ENCODE results near the gene CCDC148.
"Not testable (repeated sequence)": the region's sequence is repeated elsewhere in the genome, so short reads cannot be mapped to it uniquely, and the experiment has no call there.

The CCDC148 gene

DNA sequence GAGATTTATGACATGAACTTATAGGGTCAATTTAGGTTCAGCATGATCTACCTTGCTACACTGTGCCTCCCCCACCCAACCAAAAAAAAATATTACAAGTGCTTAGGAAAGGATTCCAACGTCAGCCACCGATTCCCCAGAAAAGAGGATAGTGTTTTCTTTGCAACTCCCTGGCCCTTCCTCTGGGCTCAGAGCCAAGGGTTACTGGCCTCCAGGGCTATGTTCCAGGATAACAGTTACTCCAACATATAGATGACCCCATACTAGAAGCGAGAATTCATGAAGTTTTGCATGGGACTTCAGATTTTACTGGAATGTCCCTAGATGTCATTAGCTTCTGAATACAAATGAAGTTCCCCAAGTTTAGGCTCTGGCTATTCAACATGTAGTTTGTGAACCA is 182.8 kb downstream of the CCDC148 start:
- no peak for DNase-seq

DNA sequence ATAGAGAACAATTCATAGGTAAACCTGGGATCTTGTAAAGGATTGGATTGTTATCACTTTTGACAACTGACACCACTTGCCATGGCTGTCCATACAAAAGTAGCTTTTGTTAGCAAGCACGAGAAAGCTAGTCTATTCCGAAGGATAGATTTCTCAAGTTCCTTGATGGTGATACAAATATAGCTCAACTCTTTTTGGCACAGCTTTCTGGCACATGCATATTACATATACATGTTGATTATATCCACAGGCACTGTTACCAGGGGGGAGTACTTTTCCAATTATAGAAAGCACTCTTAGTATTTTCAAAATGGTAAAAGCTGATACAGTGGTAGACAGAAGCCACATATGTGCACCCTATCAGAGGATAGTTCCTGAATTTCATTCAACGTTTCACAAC is 186.0 kb downstream of the CCDC148 start:
- DNase-seq, result no peak

DNA sequence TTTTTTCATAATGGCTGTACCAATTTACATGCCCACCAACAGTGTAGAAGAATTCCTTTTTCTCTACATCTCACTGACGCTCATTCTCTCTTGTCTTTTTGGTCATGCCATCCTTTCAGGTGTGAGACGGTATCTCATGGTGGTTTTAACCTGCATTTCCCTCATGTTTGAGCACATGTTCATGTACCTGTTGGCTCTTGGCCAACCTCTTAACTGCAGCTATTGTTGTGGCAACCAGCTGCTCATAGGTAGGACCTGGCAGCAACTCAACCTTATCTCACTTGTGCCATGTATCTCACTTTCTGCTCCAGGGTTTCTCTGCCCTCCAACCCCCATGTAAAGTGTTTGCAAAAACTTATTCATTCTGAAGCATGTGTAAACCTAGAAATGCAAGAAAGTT is 187.4 kb downstream of the CCDC148 start:
- no peak for DNase-seq

DNA sequence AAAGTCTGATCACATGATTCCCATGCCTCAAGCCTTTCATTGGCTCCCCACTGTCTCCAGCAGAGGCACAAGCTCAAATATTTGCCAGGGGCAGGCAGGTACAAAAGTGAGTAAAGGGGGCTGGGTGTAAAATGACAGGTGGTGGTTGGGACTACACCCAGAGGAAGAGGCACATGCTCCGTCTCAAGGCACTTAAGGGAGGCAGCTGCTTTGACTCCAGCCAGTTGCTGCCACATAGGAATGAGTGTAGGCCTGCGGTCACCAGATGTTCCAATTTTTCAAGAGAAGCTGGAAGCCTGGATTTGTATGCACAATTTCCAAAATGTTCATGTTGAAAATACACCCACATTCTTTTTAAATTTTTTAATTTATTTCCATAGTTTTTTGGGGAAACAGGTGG is 190.4 kb downstream of the CCDC148 start:
- no peak for DNase-seq

DNA sequence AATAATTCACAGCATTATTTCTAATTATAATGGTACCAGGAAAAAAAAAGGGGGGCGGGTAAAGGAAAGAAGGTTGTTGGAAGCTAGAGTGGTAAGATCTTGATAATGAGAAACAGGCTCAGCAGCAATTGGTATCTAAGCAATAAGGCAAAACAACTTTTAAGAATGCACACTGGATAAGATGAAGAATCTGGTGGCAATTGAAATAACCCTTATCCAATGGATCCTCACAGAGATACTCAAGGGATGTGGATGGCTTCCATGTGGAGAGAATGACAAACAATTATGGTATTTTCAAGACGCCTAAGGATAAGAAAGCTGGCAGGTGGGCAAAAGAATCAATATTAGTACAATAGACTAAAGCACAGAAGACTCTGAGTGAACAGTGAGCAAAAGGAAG is 201.3 kb downstream of the CCDC148 start:
- DNase-seq, result no peak

DNA sequence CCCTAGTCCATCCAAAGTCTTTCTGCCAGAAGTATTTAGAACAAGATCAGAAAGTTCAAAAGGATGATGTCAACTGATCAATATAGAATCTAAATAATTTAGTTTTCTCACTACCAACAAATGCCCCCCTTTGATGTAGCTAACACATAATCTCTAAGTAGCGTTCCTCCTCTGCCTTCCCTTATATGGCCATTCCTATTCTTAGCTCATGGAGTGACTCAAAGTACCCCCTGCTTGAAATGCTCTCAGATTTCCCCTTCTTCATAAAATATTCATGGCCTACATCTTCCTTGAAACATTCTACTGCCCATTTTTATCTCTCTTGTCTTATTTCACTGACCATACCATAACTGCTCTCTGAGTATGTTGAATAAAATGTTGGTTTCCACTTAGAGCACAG is 203.4 kb downstream of the CCDC148 start:
- DNase-seq, result no peak

DNA sequence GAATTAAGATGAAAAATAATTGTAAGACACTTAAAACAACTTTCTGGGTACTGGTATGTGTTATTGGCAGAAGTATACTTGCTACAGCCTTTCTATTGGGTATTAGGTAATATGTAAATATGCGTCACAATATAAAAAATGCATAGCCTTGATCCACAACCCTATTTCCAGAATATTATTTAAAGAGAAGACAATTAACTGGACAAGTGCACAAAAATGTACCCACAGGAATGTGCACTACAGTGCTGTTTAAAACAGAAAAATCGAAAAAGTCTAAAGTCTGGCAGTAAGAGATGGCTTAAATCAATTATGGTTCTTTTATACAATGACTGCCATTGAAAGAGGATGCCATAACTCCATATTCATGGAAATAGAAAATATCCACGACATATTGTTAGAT is 205.2 kb downstream of the CCDC148 start:
- DNase-seq, result no peak

DNA sequence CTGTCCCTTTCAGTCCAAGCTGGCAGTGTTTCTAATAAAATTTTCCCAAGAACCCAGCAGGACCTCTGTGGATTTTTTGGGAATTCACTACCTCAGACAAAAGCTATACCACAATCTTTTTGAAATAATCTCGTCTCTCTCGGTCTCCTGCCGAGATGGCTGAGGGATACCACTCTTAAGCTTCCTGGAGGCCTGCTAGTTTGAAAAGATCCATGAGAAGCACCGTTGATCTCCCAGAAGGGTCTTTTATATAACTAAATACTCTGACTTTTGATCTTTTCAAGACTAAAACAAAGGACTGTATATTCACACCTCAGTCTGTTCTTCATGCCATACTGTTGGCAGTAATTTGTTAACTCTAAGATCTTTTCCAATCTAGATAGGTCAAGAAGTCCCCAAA is 213.2 kb downstream of the CCDC148 start:
- DNase-seq, result no peak

DNA sequence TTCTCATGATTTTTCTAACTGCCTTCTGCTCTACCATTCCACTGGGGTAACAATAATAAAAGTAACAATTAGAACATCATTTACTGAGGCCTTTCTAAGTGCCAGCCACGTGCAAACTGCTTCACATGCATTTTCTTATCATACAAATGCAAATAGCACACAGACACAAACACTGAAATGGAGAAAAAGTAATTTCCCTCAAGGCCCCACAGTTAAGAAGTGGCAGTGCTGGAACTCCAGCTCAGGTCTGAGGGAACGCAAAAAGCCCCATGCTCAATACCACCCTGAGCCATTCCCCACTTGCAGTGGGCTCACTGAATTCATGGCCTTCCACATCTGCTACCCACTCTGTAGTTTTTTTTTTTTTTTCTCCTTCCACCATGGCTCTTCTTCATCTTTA is 214.3 kb downstream of the CCDC148 start:
- DNase-seq, result no peak

DNA sequence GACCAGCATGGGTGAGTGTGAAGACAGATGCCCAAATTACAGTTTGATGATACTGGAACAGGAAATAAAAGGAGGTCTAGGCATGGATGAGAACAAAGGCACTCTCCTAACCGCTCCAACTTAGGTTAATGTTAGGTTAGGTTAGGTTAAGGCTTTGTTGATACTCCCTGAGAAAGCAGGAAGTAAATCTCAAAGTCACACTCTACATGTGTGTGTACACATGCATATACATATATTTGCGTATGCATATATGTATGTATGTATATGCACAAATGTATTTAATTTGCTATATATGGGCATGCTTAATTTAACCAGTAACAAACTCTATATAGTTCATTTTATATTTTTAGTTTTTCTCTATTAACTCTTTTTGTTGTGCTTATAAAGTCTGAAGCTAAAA is 215.6 kb downstream of the CCDC148 start:
- no peak for DNase-seq

DNA sequence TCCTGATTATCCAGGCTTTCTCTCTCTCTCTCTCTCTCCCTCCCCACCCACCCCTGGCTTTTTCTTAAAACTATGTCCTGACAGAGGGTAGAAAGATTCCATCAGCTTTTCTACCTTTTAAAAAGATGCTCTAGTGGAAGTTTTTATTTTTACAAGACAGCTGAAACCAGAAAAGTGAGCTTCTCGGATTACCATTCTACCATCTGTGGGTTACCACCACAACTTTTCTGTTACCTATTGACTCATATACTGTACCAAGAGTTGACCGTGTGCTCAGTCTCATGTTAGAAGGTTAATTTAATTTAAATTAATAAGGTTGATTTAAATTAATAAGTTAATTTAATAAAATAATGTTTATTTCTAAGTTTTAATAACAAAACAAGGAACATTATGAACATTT is 217.3 kb downstream of the CCDC148 start:
- DNase-seq, result no peak

DNA sequence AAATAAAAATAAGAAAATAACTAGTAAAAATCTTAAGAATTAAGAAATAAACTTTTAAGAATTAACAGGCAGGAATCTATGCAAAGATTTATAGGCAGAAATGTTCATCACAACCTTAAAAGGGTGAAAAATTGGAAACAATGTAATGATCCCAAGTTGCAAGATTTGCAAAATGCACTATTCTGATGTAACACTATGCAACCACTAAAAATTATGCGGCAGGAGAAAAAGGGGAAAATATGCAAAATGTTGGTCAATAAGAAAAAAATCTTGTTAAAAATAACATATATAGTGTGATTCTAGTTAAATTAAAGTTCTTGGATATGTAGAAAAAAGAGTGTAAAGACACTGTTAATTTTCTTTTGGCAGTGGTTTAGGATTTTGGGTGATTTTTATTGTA is 222.1 kb downstream of the CCDC148 start:
- DNase-seq, result no peak

DNA sequence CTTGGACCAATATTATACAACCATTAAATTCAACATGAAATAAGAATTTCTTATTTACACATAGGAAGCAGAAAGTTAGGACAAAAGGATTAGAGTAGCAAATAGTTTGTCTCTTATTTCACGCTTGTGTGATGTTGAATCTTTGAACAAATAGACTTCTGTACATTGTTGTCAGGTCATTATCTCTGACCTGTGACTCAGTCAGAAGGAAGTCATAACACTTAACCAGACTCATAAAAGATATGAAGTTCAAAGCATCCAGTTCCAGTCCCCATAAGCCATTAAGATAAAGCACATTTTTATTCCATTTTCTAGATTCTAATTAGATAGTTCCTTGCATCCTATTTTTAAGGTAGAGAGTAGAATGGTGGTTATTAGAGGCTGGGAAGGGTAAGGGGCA is 224.1 kb downstream of the CCDC148 start:
- DNase-seq, result no peak

DNA sequence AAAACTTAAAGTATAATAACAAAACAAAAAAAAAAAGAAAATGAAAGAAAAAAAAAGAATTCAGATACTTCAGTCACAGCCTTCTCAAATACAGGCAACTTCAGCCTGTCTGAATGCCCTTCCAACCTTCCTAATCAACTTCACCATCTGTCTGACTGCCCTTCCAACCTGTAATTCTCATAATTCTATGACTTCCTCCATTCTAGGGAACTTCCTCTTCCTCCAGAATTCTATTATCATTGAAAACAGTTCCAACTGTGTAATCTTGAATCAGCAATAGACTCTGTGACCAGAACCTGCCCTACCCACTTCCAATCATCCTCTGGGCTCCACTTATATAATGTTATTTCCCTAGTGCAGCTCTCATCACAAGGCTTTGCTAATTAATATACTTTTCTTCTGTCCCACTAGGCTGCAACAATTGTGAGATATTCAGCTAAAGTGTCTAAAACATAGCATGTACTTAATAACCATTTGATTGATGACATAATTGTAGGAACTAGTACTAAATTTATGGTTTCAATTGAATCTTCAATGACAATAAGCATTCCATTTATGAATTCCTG is 227.5 kb downstream of the CCDC148 start:
- no peak for DNase-seq

DNA sequence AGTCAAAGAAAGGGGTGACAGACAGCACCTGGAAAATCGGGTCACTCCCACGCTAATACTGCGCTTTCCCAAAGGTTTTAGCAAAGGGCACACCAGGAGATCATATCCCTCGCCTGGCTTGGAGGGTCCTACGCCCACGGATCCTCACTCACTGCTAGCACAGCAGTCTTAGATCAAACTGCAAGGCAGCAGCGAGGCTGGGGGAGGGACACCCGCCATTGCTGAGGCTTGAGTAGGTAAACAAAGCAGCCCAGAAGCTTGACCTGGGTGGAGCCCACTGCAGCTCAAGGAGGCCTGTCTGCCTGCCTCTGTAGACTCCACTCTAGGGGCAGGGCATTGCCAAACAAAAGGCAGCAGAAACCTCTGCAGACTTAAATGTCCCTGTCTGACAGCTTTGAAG is 233.5 kb downstream of the CCDC148 start:
- DNase-seq, result not testable (repeated sequence)

DNA sequence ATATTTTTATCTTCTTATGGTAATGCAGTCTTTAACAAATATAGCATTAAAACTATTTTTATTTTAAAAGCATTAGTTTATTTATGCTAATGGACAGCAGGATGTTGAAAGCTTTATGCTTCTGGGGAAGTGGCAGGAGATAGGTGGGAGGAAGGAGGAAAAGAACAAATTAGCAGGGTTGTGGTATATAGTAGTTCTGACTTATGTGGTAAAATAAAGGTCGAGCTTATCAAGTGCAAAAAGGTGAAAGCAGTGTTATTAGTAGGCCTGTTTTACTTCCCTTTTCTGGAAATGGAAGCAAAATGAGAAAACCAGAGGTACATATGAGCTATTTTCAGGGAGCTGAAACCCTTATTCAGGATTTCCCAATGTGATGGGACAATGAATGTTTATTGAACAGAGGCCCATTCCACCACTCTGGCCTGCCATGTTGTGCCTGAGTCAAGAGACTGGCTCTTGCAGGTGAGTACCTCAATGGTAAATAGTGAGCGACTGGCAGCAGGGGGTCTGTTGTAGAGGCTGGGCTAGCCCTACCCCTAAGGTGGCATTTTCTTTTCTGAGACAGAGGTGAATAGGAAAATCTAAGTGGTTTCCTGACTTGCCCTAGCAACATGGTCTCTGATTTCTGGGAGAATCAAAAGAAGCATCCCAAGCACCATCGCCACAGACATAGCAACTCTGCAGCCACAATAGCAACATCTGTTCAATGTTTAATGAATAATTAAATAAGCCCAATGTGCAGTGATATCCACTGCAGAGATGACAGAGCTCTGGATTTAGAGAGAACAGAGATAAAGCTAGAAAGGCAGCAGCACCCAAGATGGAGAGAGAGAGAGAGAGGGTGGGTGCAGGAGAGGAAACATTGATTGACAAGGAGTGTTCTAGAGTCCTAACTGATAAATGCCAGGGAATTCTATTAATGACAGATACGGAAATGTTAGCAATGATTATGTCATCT is 235.2 kb downstream of the CCDC148 start:
- no peak for DNase-seq

DNA sequence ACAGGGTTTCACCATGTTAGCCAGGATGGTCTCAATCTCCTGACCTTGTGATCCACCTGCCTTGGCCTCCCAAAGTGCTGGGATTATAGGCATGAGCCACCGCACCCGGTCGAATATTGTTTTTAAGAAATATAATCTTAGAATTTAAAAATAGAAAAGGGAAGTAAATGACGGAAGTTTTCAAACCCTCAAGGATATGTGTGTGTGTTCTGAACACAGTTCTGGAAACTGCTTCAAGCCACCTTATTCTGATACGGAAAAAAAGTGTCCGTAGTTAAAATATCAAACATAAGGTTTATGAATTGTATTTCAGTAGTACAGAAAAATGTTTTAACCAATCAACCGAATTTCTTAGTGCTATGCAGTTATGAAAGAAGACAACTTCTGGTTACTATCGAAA is 239.0 kb downstream of the CCDC148 start:
- no peak for DNase-seq

DNA sequence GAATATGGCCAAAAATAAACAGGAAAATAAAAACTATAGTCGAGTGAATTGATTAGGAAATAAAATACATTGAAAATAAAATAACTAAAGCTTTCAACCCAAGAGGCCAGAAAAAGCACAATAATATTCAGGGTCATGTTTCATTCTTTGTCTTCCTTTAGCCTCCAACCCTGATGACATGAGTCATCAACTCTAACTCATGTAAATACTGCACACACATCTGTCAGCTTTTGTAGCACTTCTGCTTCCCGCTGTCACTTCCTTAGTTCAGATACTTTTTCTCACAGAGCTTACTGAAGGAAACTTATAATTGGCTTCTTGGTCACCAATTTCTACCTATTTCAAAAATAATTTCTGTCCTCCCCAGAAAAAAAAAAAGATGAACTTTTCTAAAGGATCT is 242.1 kb downstream of the CCDC148 start:
- DNase-seq, result no peak

DNA sequence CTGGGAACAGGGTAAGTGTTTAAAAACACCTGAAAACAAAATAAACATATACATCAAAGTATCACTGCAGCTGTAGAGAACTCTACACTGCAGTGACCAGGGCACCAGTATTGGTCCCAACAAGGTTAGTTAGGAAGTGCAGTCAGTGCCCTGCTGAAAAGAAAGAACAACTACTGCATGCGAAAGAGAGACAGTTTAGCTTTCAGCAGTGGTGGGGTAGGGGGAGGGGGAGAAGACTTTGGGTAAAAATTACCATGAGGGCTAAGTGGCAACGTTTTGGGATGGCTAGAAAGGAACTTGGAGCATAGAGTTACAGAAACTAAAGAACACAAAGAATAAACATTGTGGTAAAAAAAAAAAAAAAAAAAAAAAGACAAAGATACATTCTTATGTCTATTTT is 242.8 kb downstream of the CCDC148 start:
- DNase-seq, result no peak

DNA sequence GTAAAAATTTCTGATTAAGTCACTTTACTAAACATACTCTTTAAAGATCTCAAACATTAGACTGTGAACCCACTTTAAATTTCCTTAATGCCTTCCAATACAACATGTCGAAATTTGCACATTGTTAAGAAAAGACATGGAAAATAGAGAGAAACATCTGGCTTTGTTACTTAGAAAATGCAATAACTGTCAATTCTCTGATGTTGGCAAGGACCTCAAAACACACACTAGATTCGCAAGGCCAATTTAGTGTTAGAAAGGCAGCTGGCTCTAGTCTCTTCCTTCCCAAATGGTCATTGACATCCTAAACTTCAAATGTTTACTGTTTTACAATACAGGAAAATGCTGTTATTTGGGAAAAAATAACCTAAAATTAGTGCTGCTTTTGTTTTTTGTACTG is 244.3 kb downstream of the CCDC148 start:
- DNase-seq, result no peak

DNA sequence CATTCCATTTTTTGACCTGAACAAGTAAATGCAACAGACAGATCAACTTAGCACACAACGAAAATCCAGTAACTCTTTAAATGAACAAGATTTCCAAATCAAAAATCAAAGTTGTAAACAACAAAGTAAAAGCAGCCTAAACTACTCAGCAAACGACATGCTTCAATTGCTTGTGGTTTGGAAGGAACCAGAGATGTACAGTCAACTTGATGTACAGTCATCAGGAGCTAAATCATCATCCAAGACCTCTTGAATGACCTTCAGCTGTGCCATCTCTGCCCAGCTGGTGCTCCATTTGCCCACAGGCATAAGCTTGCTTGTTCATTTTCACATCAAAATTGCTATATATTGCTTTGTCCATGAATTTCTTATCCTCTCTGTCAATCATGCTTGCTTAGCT is 245.1 kb downstream of the CCDC148 start:
- no peak for DNase-seq

DNA sequence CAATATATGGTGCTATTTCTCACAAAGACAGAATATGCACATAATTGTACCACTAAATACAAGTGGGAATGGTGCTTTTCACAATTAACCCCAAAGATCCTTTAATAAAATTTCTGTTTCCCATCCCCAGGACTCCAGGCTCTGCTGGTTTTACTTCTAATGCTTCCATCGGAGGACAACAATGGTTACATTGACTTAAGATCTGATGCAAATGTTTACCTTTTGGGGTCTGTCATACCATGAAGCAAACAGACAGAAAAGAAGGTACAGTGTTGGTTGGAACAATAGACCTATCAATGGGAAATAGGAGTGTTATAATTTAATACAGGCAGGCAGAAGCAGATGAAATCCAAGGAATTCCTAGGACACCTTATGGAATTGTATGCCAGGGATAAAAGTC is 249.2 kb downstream of the CCDC148 start:
- DNase-seq, result no peak

DNA sequence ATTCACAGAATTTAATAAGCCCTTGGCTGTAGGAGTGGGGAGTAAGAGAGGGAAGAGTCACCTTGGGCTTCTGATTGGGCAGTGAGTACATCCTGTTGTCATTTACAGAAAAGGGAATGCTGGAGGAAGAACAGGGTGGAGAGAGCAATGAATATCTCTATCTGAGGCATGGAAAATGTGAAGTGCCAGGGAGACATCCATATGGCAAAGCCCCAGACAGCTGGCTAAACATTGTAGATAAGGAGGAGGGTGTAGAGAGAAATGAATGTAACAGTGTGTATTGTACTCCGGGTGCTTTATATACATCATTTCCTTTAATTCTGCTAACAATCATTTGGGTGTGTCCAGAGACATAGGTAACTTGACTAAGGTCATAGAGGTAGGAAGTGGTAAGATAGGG is 251.3 kb downstream of the CCDC148 start:
- DNase-seq, result no peak

DNA sequence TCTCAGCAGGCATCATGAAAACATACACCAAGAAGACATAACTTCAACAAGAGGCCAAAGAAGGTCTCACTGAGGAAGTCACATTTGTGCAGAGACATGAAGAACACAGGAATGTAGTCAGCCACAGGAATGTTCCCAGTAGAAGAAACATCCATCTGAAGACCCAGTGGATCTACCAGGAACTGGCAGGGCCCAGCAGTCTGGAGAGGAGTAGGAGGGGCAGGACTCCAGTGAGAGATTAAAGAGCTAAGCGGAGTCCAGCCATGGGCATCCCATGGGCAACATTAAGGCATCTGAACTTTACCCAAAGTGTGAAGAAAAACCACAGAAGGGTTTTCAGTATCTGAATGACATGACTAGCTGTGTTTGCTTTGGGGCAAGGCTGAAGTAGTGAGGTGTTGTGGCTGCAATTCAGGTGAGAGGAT is 251.8 kb downstream of the CCDC148 start:
- DNase-seq, result no peak

Measured in CD4-positive, alpha-beta T cell treated with Interleukin-6 for 4 hours (primary cell).